ENCODE data around the gene ECI1.
"Not testable (repeated sequence)": the region's sequence is repeated elsewhere in the genome, so short reads cannot be mapped to it uniquely, and the experiment has no call there.

The ECI1 gene

GRCh38 chr16:2210386-2211365, 40.7 kb downstream of the ECI1 start, which contains the start of gene BRICD5:
BRICD5 (minus strand) TSS chr16:2210863; CDS start chr16:2210833, 30 bp downstream.
- DNase-seq (ENCODE audit: low spot score): no peak

- DNase-seq (ENCODE audit: low spot score): no peak
These were observed 41.4 kb downstream of the ECI1 start for GRCh38 chr16:2210009-2210332.

GRCh38 chr16:2209258-2210008, 42.0 kb downstream of the ECI1 start:
- DNase-seq (ENCODE audit: low spot score): no peak

- DNase-seq (ENCODE audit: low spot score): no peak
These were observed 42.6 kb downstream of the ECI1 start for GRCh38 chr16:2208772-2209171.

GRCh38 chr16:2208308-2208707, 43.1 kb downstream of the ECI1 start:
- DNase-seq (ENCODE audit: low spot score): no peak

GRCh38 chr16:2207872-2208271, 43.5 kb downstream of the ECI1 start:
- no peak for DNase-seq (ENCODE audit: low spot score)

GRCh38 chr16:2206780-2207433, 44.5 kb downstream of the ECI1 start:
- no peak for DNase-seq (ENCODE audit: low spot score)

GRCh38 chr16:2206420-2206779, 45.0 kb downstream of the ECI1 start:
- DNase-seq (ENCODE audit: low spot score): no peak

- no peak for DNase-seq (ENCODE audit: low spot score)
These were observed 45.4 kb downstream of the ECI1 start for GRCh38 chr16:2205967-2206313.

- DNase-seq (ENCODE audit: low spot score): peak; percentile 87
These were observed 46.1 kb downstream of the ECI1 start, which contains the start of gene MLST8 for GRCh38 chr16:2205104-2205966. MLST8 (plus strand) TSS chr16:2205454; CDS start chr16:2206086, 632 bp downstream.

- no peak for DNase-seq (ENCODE audit: low spot score)
These were observed 46.8 kb downstream of the ECI1 start for GRCh38 chr16:2204416-2205103.

GRCh38 chr16:2203119-2203688, 48.2 kb downstream of the ECI1 start:
- not testable (repeated sequence) for DNase-seq (ENCODE audit: low spot score)

GRCh38 chr16:2200313-2200712, 51.1 kb downstream of the ECI1 start:
- no peak for DNase-seq (ENCODE audit: low spot score)

GRCh38 chr16:2199621-2200139, 51.7 kb downstream of the ECI1 start:
- DNase-seq (ENCODE audit: low spot score): no peak

GRCh38 chr16:2199095-2199494, 52.3 kb downstream of the ECI1 start:
- no peak for DNase-seq (ENCODE audit: low spot score)

- DNase-seq (ENCODE audit: low spot score): no peak
These were observed 53.1 kb downstream of the ECI1 start for GRCh38 chr16:2198283-2198682.

- no peak for DNase-seq (ENCODE audit: low spot score)
These were observed 53.6 kb downstream of the ECI1 start for GRCh38 chr16:2197765-2198164.

- DNase-seq (ENCODE audit: low spot score): no peak
These were observed 54.3 kb downstream of the ECI1 start for GRCh38 chr16:2196981-2197511.

GRCh38 chr16:2196162-2196980, 55.0 kb downstream of the ECI1 start, which contains the start of gene CASKIN1:
CASKIN1 (minus strand) TSS chr16:2196605; CDS start chr16:2196432, 173 bp downstream.
- DNase-seq (ENCODE audit: low spot score): no peak
